ENCODE data around the gene P4HA2. TPM values are rescaled to one million over a fixed set of nuclear protein-coding genes. Genes with fewer than 3 reads are reported as not detected.

P4HA2 gene
- total RNA-seq, 5 donors from 2014 or later (not counting 1 experiment from before 2014, with no cell fraction given), result 0.50 to 0.99 (median 0.98) TPM; not detected in 2

- Mint-ChIP-seq H3K27me3 (peaks cover 6 to 9% of the 10 kb centered on the region in 2 donors), H3K4me3 (no peak overlapping the region), H3K9me3 (no peaks in the 10 kb centered on the region), H3K4me1 (peaks cover 7 to 9% (median 7%) of the 10 kb centered on the region in 3 donors), H3K27ac (no peak overlapping the region), H3K36me3 (no peaks in the 10 kb centered on the region)
- Histone ChIP-seq H3K4me1 (ENCODE audit: control insufficient read depth in 1 of 2, extremely low read depth in 1 of 2, insufficient read depth in 2 of 2, low read length in 2 of 2) (peaks cover 0 to 4% of the 10 kb centered on the region in 2 experiments), H3K27ac (ENCODE audit: low read length) (no peak overlapping the region), H3K4me3 (ENCODE audit: control insufficient read depth in 1 of 2, extremely low read depth in 1 of 2, low read length in 1 of 2) (no peak overlapping the region), H3K36me3 (ENCODE audit: control insufficient read depth in 2 of 2, extremely low read depth in 1 of 2, insufficient read depth in 1 of 2, low read length in 1 of 2) (no peaks in the 10 kb centered on the region), H3K9me3 (no peaks in the 10 kb centered on the region), H3K27me3 (replicated peaks in 1 of 2; ENCODE audit: control insufficient read depth in 2 of 2, extremely low read depth in 1 of 2, insufficient read depth in 2 of 2, low read length in 1 of 2) (peaks cover 0 to 3% of the 10 kb centered on the region in 2 experiments)
- DNase-seq, result no peak
- ATAC-seq (replicated peaks in 1 of 4), result no peak
- ChIA-PET CTCF (no interaction called here), POLR2A (no interaction called here)
- 100% methylated on average over 1 of the region's 1 CpG for WGBS (ENCODE audit: insufficient coverage)
Observed at GRCh38 chr5:132184588-132184987, 43.1 kb downstream of the P4HA2 start.

- H3K27ac ChIP-seq (ENCODE audit: low read length), result no peak overlapping the region
- H3K36me3 ChIP-seq (ENCODE audit: control insufficient read depth in 2 of 2, extremely low read depth in 1 of 2, insufficient read depth in 1 of 2, low read length in 1 of 2), result no peaks in the 10 kb centered on the region
- peaks cover 0 to 4% of the 10 kb centered on the region in 2 experiments for H3K4me1 ChIP-seq (ENCODE audit: control insufficient read depth in 1 of 2, extremely low read depth in 1 of 2, insufficient read depth in 2 of 2, low read length in 2 of 2)
- H3K4me3 ChIP-seq (ENCODE audit: control insufficient read depth in 1 of 2, extremely low read depth in 1 of 2, low read length in 1 of 2), result no peak overlapping the region
- WGBS (ENCODE audit: insufficient coverage), result no CpG with 5 or more reads among the region's 2 CpGs
- Mint-ChIP-seq H3K36me3 (no peaks in the 10 kb centered on the region), H3K4me3 (no peak overlapping the region), H3K9me3 (no peaks in the 10 kb centered on the region), H3K27me3 (peaks cover 6 to 9% of the 10 kb centered on the region in 2 donors), H3K27ac (no peak overlapping the region), H3K4me1 (peaks cover 7 to 14% (median 11%) of the 10 kb centered on the region in 3 donors)
- DNase-seq, result no peak
- POLR2A ChIA-PET, result no interaction called here
- peaks cover 0 to 3% of the 10 kb centered on the region in 2 experiments for H3K27me3 ChIP-seq (replicated peaks in 1 of 2; ENCODE audit: control insufficient read depth in 2 of 2, extremely low read depth in 1 of 2, insufficient read depth in 2 of 2, low read length in 1 of 2)
- CTCF ChIA-PET, result no interaction called here
- H3K9me3 ChIP-seq, result no peaks in the 10 kb centered on the region
- no peak for ATAC-seq (replicated peaks in 1 of 4)
Observed at GRCh38 chr5:132183723-132184122, 43.9 kb downstream of the P4HA2 start.

GRCh38 chr5:132182359-132183040 lies 45.2 kb downstream of the P4HA2 start:
- WGBS (ENCODE audit: insufficient coverage), result 92% methylated on average over 11 of the region's 13 CpGs
- no peaks in the 10 kb centered on the region for H3K36me3 Mint-ChIP-seq
- H3K9me3 Mint-ChIP-seq, result no peaks in the 10 kb centered on the region
- H3K27me3 ChIP-seq (replicated peaks in 1 of 2; ENCODE audit: control insufficient read depth in 2 of 2, extremely low read depth in 1 of 2, insufficient read depth in 2 of 2, low read length in 1 of 2), result peaks cover 0 to 3% of the 10 kb centered on the region in 2 experiments
- no peak overlapping the region for H3K4me3 Mint-ChIP-seq
- POLR2A ChIA-PET, result no interaction called here
- H3K36me3 ChIP-seq (ENCODE audit: control insufficient read depth in 2 of 2, extremely low read depth in 1 of 2, insufficient read depth in 1 of 2, low read length in 1 of 2), result no peaks in the 10 kb centered on the region
- H3K4me1 ChIP-seq (ENCODE audit: control insufficient read depth in 1 of 2, extremely low read depth in 1 of 2, insufficient read depth in 2 of 2, low read length in 2 of 2), result peaks cover 0 to 4% of the 10 kb centered on the region in 2 experiments
- no peak overlapping the region for H3K27ac Mint-ChIP-seq
- ATAC-seq (replicated peaks in 1 of 4), result no peak
- H3K4me3 ChIP-seq (ENCODE audit: control insufficient read depth in 1 of 2, extremely low read depth in 1 of 2, low read length in 1 of 2), result no peak overlapping the region
- H3K9me3 ChIP-seq, result no peaks in the 10 kb centered on the region
- no peak for DNase-seq
- peaks cover 4 to 6% of the 10 kb centered on the region in 2 donors for H3K27me3 Mint-ChIP-seq
- H3K4me1 Mint-ChIP-seq, result peaks cover 7 to 15% (median 11%) of the 10 kb centered on the region in 3 donors
- no peak overlapping the region for H3K27ac ChIP-seq (ENCODE audit: low read length)
- CTCF ChIA-PET, result no interaction called here

- DNase-seq (no peak), ATAC-seq (replicated peaks in 1 of 4) (no peak)
- no peak overlapping the region for H3K4me3 Mint-ChIP-seq
- H3K4me1 Mint-ChIP-seq, result peaks cover 18 to 27% (median 22%) of the 10 kb centered on the region in 3 donors
- ChIA-PET POLR2A (no interaction called here), CTCF (interaction anchor here (0.6 to 1.6 kb wide), 3 partner anchors 9 to 144 kb away, joined by 3 to 6 read pairs (median 5); no protein-coding TSS in a partner anchor)
- no peaks in the 10 kb centered on the region for H3K36me3 Mint-ChIP-seq
- Histone ChIP-seq H3K9me3 (no peaks in the 10 kb centered on the region), H3K4me3 (ENCODE audit: control insufficient read depth in 1 of 2, extremely low read depth in 1 of 2, low read length in 1 of 2) (no peak overlapping the region), H3K36me3 (ENCODE audit: control insufficient read depth in 2 of 2, extremely low read depth in 1 of 2, insufficient read depth in 1 of 2, low read length in 1 of 2) (no peaks in the 10 kb centered on the region), H3K4me1 (ENCODE audit: control insufficient read depth in 1 of 2, extremely low read depth in 1 of 2, insufficient read depth in 2 of 2, low read length in 2 of 2) (peaks cover 4 to 5% of the 10 kb centered on the region in 2 experiments), H3K27me3 (replicated peaks in 1 of 2; ENCODE audit: control insufficient read depth in 2 of 2, extremely low read depth in 1 of 2, insufficient read depth in 2 of 2, low read length in 1 of 2) (peaks cover 0 to 3% of the 10 kb centered on the region in 2 experiments), H3K27ac (ENCODE audit: low read length) (no peak overlapping the region)
- H3K27me3 Mint-ChIP-seq, result no peaks in the 10 kb centered on the region
- 100% methylated on average over 4 of the region's 20 CpGs for WGBS (ENCODE audit: insufficient coverage)
- H3K27ac Mint-ChIP-seq, result no peak overlapping the region
- no peaks in the 10 kb centered on the region for H3K9me3 Mint-ChIP-seq
Observed at GRCh38 chr5:132181011-132181629, 46.5 kb downstream of the P4HA2 start.

- Histone ChIP-seq H3K27me3 (replicated peaks in 1 of 2; ENCODE audit: control insufficient read depth in 2 of 2, extremely low read depth in 1 of 2, insufficient read depth in 2 of 2, low read length in 1 of 2) (peaks cover 0 to 3% of the 10 kb centered on the region in 2 experiments), H3K36me3 (ENCODE audit: control insufficient read depth in 2 of 2, extremely low read depth in 1 of 2, insufficient read depth in 1 of 2, low read length in 1 of 2) (no peaks in the 10 kb centered on the region), H3K4me3 (ENCODE audit: control insufficient read depth in 1 of 2, extremely low read depth in 1 of 2, low read length in 1 of 2) (no peak overlapping the region), H3K9me3 (no peaks in the 10 kb centered on the region), H3K27ac (ENCODE audit: low read length) (no peak overlapping the region), H3K4me1 (ENCODE audit: control insufficient read depth in 1 of 2, extremely low read depth in 1 of 2, insufficient read depth in 2 of 2, low read length in 2 of 2) (peaks cover 4 to 5% of the 10 kb centered on the region in 2 experiments)
- WGBS (ENCODE audit: insufficient coverage), result no CpG with 5 or more reads among the region's 8 CpGs
- POLR2A ChIA-PET, result no interaction called here
- H3K27ac Mint-ChIP-seq, result no peak overlapping the region
- H3K27me3 Mint-ChIP-seq, result no peaks in the 10 kb centered on the region
- ATAC-seq (replicated peaks in 1 of 4), result no peak
- peaks cover 18 to 27% (median 22%) of the 10 kb centered on the region in 3 donors for H3K4me1 Mint-ChIP-seq
- peak in 1 of 35 experiments; percentile 26 for DNase-seq
- no peak overlapping the region for H3K4me3 Mint-ChIP-seq
- H3K9me3 Mint-ChIP-seq, result no peaks in the 10 kb centered on the region
- H3K36me3 Mint-ChIP-seq, result no peaks in the 10 kb centered on the region
- CTCF ChIA-PET, result interaction anchor here (0.6 to 1.6 kb wide), 7 partner anchors 9 to 622 kb away, joined by 3 to 6 read pairs (median 3); no protein-coding TSS in a partner anchor
Observed at GRCh38 chr5:132180134-132180745, 47.4 kb downstream of the P4HA2 start.

DNA sequence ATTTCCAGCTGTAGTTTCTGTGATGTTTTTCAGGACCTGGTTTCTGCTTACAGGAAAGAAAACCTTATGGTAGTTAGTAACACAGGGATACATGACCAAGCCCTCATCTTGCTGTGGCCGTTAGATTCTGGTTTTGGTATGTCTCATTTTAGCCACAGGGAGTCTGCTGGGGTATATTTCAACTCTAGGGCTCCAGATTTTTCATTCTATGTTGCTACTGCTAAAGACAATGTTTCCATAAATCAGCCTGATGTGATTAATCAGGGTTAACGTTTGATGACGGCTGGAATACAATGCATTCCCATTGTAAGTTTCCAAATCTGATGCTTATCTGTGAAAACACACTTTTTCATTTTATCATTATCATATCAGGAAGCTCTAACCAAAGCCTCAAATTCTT lies 48.2 kb downstream of the P4HA2 start:
- no peak for ATAC-seq (replicated peaks in 1 of 4)
- H3K9me3 Mint-ChIP-seq, result no peaks in the 10 kb centered on the region
- no peaks in the 10 kb centered on the region for H3K36me3 Mint-ChIP-seq
- no peak overlapping the region for H3K4me3 Mint-ChIP-seq
- peaks cover 18 to 27% (median 22%) of the 10 kb centered on the region in 3 donors for H3K4me1 Mint-ChIP-seq
- no peak overlapping the region for H3K27ac Mint-ChIP-seq
- H3K4me3 ChIP-seq (ENCODE audit: control insufficient read depth in 1 of 2, extremely low read depth in 1 of 2, low read length in 1 of 2), result no peak overlapping the region
- peaks cover 4 to 5% of the 10 kb centered on the region in 2 experiments for H3K4me1 ChIP-seq (ENCODE audit: control insufficient read depth in 1 of 2, extremely low read depth in 1 of 2, insufficient read depth in 2 of 2, low read length in 2 of 2)
- 50% methylated on average over 1 of the region's 3 CpGs for WGBS (ENCODE audit: insufficient coverage)
- H3K36me3 ChIP-seq (ENCODE audit: control insufficient read depth in 2 of 2, extremely low read depth in 1 of 2, insufficient read depth in 1 of 2, low read length in 1 of 2), result no peaks in the 10 kb centered on the region
- H3K27ac ChIP-seq (ENCODE audit: low read length), result no peak overlapping the region
- H3K27me3 ChIP-seq (replicated peaks in 1 of 2; ENCODE audit: control insufficient read depth in 2 of 2, extremely low read depth in 1 of 2, insufficient read depth in 2 of 2, low read length in 1 of 2), result peaks cover 0 to 3% of the 10 kb centered on the region in 2 experiments
- no peak for DNase-seq
- ChIA-PET POLR2A (no interaction called here), CTCF (interaction anchor here in 1 of 2 donors (0.6 to 1.0 kb wide), 2 partner anchors 10 to 117 kb away, joined by 3 read pairs; no protein-coding TSS in a partner anchor)
- H3K27me3 Mint-ChIP-seq, result no peaks in the 10 kb centered on the region
- H3K9me3 ChIP-seq, result no peaks in the 10 kb centered on the region

Measured in T-cell (primary cell).